Inflammatory macrophage (primary cell): ENCODE measurements around the gene ZNF784.

Experiments
- DNase-seq, 2 donors: peaks; one replicate each; pipeline ENCODE4 v3.0.0-alpha.2; 2020 to 2022

Gene ZNF784

GRCh38 chr19:55642153-55643002 lies 18.0 kb upstream of the ZNF784 start:
- no peak for DNase-seq

GRCh38 chr19:55641426-55642152 lies 17.2 kb upstream of the ZNF784 start:
- DNase-seq, result no peak

GRCh38 chr19:55640577-55641425 lies 16.4 kb upstream of the ZNF784 start, which contains the start of gene ZNF580:
ZNF580 (plus strand) TSS chr19:55641002; CDS start chr19:55642509, 1,507 bp downstream.
- peak; percentile 39 to 55 for DNase-seq

DNA sequence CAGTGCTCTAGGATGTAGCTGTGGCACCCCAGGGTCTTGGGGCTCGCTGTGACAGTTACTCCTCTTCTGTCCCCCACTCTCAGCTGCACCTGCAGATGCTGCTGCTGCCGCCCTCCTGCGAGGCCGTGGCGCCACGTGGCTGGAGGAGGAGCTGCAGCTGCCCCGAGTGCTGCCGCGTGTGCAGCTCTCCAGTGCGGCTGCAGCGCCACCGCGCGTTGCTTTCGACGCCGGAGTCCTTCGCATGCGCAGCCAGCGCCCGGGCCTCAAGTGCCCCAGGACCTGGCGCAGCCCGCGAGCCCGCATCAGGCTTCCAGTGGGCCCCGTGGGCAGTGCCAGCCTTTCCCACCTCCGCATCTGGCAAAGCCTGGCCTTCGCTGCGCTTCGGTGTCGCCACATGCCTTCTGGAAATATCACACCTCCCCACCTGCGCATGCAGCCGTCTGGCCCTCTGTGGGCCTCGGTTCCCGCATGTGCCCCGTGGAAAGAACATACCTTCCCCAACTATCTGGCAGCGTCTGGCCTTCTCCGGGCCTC lies 15.7 kb upstream of the ZNF784 start:
- peak; percentile 50 to 65 for DNase-seq

GRCh38 chr19:55638864-55639359 lies 14.5 kb upstream of the ZNF784 start:
- peak; percentile 63 for DNase-seq

DNA sequence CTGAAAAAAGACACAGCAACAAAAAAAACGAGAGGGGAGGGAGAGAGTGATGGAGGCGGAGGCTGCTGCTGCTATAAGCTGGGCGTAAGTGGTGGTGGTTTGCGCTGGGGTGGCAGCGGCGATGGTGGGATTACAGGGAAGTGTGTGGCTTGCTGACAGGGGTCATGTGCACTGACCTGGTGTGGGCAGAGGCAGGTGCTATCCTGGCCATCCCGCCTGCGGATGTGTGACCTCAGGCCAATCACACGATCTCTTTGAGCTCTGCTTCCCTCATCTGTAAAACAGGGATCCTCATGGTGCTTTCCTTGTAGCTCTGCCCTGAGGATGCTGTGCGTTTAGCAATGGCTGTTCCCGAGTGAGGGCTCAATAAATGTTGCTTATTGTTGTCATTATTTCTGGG lies 13.2 kb upstream of the ZNF784 start:
- DNase-seq, result no peak

- no peak for DNase-seq
These were observed 12.4 kb upstream of the ZNF784 start for GRCh38 chr19:55636723-55637122.

DNA sequence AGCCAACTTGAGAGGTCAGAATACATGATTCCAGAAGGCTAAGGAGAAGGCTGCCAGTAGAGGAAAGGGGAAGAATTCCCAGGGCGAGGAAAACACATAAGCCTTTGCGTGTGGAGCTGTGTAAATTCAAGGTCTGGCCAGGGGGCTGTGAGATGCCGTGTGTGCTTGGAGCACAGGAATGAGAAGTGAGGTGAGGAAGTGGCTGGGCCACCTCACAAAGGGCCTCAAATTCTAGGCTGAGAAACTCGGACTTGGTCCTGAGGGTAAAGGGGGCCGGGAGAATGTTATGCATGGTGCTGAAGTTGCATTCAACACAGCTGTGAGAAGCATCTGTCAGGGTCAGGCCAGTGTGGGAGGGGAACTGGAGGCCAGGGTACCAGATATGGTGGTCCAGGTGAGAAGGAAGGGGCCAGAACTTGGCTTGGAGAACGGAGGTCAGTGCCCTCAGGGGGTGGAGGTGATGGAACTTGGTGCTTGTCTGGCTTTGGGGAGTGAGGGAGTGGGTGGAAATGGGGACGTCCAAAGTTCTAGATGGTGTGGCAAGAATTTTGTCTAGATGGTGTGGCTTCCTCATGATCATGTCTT lies 11.6 kb upstream of the ZNF784 start:
- DNase-seq, result peak in 1 of 2 donors; percentile 17

GRCh38 chr19:55635334-55635717 lies 11.0 kb upstream of the ZNF784 start:
- no peak for DNase-seq

DNA sequence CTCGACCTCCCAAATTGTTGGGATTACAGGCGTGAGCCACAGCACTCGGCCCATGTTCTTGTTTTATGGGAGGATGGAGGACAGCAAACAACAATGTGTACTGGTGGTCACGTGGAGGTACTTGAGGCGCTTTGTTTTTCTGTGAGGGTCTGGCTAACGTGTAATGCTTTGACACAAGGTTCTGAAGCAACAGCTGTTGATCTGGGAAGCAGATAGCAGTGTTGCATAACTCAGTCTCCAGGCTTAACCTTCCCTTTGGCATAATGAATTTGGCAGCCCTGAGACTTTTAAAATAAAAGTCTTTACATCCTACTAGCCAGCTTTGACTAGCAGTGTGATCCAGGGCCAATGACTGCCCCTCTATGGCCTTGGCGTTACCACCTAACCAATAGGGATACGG lies 9.5 kb upstream of the ZNF784 start:
- peak; percentile 32 to 46 for DNase-seq

- DNase-seq, result peak; percentile 96
These were observed 8.1 kb upstream of the ZNF784 start for GRCh38 chr19:55632463-55632834.

GRCh38 chr19:55626350-55626749 lies 2.0 kb upstream of the ZNF784 start:
- DNase-seq, result no peak

- no peak for DNase-seq
These were observed 599 bp upstream of the ZNF784 start for GRCh38 chr19:55625004-55625326.

DNA sequence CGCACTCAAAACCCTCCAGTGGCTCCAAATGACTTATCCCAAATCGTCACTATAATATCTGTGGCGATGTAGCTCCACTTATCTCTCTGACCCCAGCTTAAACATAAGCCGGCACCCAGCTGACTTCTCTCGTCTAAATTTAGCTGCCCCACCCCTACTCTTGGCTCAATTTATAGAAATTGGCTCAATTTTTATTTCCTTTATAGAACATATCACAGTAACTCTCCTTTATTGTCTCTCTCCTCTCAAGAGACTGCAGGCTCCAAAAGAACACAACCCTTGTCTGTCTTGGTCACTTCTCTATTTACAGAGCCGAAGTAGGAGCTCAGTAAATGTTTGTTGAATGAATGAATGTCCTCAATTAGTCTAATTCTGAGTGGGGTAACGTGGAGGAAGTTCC lies 805 bp downstream of the ZNF784 start:
- DNase-seq, result no peak

DNA sequence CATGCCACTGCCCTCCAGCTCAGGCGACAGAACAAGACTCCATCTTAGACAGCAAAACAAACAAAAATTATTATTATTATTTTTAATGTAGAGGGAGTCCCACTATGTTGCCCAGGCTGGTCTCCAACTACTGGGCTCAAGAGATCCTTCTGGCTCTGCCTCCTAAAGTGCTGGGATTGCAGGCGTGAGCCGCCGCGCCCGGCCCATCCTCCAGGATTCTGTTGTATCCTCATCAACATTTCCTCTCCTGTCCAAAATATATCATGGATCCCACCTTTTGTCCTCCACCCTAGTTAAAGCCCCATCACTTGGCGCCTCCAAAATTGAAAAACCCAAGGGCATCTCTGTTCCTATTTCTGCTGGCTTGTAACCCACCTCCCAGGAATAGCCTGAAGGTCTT lies 1.2 kb downstream of the ZNF784 start:
- no peak for DNase-seq

DNA sequence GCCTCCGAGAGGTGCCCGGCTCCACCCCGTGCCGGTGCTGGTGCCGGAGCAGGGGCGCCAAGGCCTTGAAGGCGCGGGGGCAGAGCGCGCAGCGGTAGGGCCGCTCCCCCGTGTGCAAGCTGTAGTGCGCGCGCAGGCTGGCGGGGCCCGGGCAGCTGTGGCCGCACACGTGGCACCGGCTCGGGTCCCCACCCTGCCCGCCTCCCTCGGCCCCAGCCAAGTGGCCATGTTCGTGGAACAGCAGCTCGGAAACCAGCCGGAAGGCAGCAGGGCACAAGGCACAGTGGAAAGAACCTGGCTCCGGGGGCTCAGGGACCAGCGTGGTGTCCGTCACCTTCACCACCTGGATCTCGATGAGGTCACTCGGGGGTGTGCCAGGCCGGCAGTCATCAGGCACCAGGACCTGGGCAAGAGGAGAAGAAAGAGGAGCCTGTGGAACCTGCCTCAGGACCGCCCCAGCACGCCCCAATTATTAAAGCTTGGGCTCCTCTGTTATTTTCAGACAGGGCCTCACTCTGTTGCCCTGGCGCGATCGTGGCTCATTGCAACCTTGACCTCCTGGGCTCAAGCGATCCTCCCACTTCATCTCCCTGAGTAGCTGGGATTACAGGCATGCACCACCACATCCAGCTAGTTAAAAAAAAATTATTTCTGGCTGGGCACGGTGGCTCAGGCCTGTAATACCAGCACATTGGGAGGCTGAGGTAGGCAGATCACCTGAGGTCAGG lies 2.0 kb downstream of the ZNF784 start:
- no peak for DNase-seq

- DNase-seq, result no peak
These were observed 2.6 kb downstream of the ZNF784 start for GRCh38 chr19:55621673-55622231.

GRCh38 chr19:55621205-55621672 lies 3.1 kb downstream of the ZNF784 start:
- DNase-seq, result no peak

DNA sequence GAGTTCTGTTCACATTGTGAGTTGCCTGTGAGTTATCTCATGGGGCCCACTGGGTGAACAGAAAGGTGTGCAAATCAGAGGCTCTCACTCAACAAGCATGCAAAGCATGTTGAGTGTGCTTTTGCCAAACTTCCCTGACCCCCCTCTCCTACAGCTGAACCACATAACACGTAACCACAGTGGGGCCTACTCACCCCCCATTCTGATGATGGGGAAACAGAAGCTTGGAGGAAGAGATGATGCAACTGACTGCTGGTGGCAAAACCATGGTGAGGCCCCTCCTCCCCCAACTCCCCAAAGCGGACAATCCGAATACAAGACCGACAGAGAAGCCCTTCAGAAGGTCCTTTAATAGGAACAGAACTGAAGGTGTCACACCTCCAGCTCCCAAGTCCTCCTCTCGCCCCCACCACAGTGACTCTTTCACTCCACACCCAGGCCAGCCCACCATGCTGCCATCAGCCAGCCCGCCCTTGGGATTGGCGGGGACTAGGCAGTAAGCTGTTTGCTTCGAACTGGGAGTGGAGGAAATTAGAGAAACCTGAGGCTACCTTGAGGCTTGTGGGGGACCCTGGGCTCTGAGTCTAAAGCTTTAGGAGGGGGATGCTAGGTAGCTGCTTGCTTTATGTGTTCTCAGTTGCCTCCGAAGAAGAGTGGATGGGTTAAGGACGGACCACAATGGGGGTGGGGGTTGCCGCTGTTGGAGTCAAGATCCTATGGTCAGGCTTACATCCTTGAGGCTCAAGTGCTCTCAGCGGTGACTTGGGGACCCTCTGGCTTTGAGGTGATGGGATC lies 3.8 kb downstream of the ZNF784 start:
- peak; percentile 67 to 76 for DNase-seq

- peak; percentile 29 to 77 for DNase-seq
These were observed 5.1 kb downstream of the ZNF784 start for GRCh38 chr19:55619286-55619685.
